ENCODE measurements around the gene TERF2IP.

DNA sequence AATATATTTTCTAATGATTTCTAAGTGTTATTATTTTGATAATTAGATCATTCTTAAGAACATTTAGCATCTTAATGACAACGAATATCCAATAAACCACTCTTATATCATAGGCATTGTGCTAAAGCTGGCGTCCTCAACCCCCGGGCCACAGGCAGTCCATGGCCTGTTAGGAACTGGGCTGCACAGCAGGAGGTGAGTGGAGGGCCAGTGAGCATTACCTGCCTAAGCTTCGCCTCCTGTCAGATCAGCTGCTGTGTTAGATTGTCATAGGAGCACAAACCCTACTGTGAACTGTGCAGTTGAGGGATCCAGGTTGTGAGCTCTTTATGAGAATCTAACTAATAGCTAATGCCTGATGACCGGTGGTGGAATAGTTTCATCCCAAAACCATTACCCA lies 50.0 kb downstream of the TERF2IP start:
- TF ChIP-seq, protein P1, sequence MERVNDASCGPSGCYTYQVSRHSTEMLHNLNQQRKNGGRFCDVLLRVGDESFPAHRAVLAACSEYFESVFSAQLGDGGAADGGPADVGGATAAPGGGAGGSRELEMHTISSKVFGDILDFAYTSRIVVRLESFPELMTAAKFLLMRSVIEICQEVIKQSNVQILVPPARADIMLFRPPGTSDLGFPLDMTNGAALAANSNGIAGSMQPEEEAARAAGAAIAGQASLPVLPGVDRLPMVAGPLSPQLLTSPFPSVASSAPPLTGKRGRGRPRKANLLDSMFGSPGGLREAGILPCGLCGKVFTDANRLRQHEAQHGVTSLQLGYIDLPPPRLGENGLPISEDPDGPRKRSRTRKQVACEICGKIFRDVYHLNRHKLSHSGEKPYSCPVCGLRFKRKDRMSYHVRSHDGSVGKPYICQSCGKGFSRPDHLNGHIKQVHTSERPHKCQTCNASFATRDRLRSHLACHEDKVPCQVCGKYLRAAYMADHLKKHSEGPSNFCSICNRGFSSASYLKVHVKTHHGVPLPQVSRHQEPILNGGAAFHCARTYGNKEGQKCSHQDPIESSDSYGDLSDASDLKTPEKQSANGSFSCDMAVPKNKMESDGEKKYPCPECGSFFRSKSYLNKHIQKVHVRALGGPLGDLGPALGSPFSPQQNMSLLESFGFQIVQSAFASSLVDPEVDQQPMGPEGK (CRISPR knock-in tag; IDR thresholded peaks at IDR 0.05; ENCODE audit: borderline replicate concordance), result no peak
- TF ChIP-seq ZNF70 (CRISPR knock-in tag; IDR thresholded peaks at IDR 0.05), result no peak
- TF ChIP-seq PPARA (CRISPR knock-in tag; IDR thresholded peaks at IDR 0.05; ENCODE audit: borderline replicate concordance), result no peak
